ENCODE data around the gene NME4.

NME4 gene

GRCh38 chr16:427250-427649 is 30.3 kb downstream of the NME4 start:
- TF ChIP-seq CTCF (IDR thresholded peaks at IDR 0.05; ENCODE audit: control insufficient read depth, extremely low read depth, insufficient read depth): no peak
- no peak for DNase-seq (ENCODE audit: low read depth)
- H3K4me3 ChIP-seq (ENCODE audit: low read depth, low read length): peak overlapping the region; percentile 71

GRCh38 chr16:430904-431303 is 33.9 kb downstream of the NME4 start:
- no peak for DNase-seq (ENCODE audit: low read depth)
- no peak for TF ChIP-seq CTCF (IDR thresholded peaks at IDR 0.05; ENCODE audit: control insufficient read depth, extremely low read depth, insufficient read depth)
- no peak overlapping the region for H3K4me3 ChIP-seq (ENCODE audit: low read depth, low read length)

GRCh38 chr16:440627-441026 is 43.6 kb downstream of the NME4 start:
- no peak overlapping the region for H3K4me3 ChIP-seq (ENCODE audit: low read depth, low read length)
- DNase-seq (ENCODE audit: low read depth): no peak
- TF ChIP-seq CTCF (IDR thresholded peaks at IDR 0.05; ENCODE audit: control insufficient read depth, extremely low read depth, insufficient read depth): no peak

GRCh38 chr16:441447-441846 is 44.4 kb downstream of the NME4 start:
- no peak for TF ChIP-seq CTCF (IDR thresholded peaks at IDR 0.05; ENCODE audit: control insufficient read depth, extremely low read depth, insufficient read depth)
- DNase-seq (ENCODE audit: low read depth): no peak
- no peak overlapping the region for H3K4me3 ChIP-seq (ENCODE audit: low read depth, low read length)

- peak overlapping the region; percentile 52 for H3K4me3 ChIP-seq (ENCODE audit: low read depth, low read length)
- no peak for TF ChIP-seq CTCF (IDR thresholded peaks at IDR 0.05; ENCODE audit: control insufficient read depth, extremely low read depth, insufficient read depth)
- DNase-seq (ENCODE audit: low read depth): peak; percentile 84
These were observed 46.0 kb downstream of the NME4 start for GRCh38 chr16:442976-443375.

GRCh38 chr16:444027-444426 is 47.0 kb downstream of the NME4 start:
- TF ChIP-seq CTCF (IDR thresholded peaks at IDR 0.05; ENCODE audit: control insufficient read depth, extremely low read depth, insufficient read depth): no peak
- DNase-seq (ENCODE audit: low read depth): no peak
- H3K4me3 ChIP-seq (ENCODE audit: low read depth, low read length): no peak overlapping the region; the same call in 1 of the 2 replicates

GRCh38 chr16:445566-445965 is 48.6 kb downstream of the NME4 start:
- no peak overlapping the region for H3K4me3 ChIP-seq (ENCODE audit: low read depth, low read length)
- TF ChIP-seq CTCF (IDR thresholded peaks at IDR 0.05; ENCODE audit: control insufficient read depth, extremely low read depth, insufficient read depth): no peak
- no peak for DNase-seq (ENCODE audit: low read depth)
